ENCODE measurements around the gene DENND6B. TPM values are rescaled to one million over a fixed set of nuclear protein-coding genes. Genes with fewer than 3 reads are reported as not detected.

The DENND6B gene
- total RNA-seq, 4 donors from 2014 or later: 2.9 to 15.5 (median 8.0) TPM

DNA sequence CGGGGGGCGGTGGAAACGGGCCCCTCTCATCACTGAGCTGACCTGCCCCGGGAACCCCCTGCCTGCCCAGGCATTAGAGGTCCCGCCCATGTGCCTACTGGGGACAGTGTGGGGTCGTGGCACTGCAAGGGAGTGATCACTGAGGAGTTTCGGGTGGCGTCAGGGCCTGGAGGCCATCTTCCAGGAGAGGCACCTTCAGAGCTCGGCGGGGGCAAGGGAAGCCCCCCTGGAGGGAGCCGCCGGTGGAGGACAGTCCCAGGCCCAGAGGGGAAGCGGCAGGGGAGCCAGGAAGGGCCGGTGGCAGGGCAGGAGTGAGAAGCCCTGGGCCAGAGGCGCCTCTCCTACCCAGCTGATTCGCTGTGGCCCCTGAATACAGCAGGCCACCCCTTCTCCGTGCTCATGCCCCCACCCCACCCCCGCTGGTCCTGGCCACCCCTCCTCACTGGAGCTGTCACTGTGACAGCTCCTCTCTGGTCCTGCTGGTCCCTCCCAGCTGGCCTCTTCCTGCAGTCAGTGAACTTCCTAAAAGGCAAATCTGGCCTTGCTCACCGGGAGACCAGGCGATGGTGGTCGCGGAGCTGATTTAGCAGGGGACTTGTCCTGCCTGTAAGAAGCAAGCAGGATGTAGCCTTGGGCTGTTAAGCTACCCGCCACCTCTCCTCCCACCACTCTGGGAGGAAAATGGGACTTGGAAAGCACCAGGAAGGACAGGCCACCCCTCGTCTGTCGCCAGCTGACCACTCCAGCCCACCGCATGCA lies 54.6 kb downstream of the DENND6B start:
- H3K27ac ChIP-seq: peak overlapping the region in 1 of 2 donors; percentile 21
- H3K4me3 ChIP-seq: peak overlapping the region in 1 of 2 donors; percentile 48
- intact Hi-C loops (cut with DNase I; ENCODE audit: low total_unique reads): loop anchor here (10.0 kb wide), 1 partner anchor 233 kb away; the partner anchor contains the start of genes LMF2 and NCAPH2

DNA sequence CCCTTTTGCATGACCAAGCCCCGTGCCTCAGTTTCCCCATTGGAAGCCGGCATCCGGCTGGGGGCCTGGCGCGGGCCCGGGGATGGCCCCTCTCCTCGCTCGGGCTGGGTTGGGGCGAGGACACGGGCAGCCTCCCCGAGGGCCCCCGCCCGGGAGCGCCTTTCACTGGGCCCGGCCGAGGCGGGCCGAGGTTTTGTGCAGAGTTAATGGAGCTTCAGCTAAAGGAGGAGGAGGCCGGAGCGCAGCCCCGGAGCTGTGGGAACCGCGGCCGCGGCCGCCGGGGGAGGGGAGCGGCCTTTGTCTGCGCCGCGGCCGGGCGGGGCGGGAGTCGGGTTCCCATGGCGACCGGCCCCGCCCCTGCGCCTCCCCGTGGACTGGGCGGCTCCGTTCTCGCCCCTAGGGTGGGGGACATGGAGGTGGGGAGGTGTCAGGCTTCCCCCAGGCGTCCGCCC lies 55.3 kb downstream of the DENND6B start:
- intact Hi-C loops (cut with DNase I; ENCODE audit: low total_unique reads): loop anchor here (10.0 kb wide), 1 partner anchor 233 kb away; the partner anchor contains the start of genes LMF2 and NCAPH2
- Histone ChIP-seq H3K27ac (no peak overlapping the region), H3K36me3 (no peaks in the 10 kb centered on the region), H3K27me3 (no peaks in the 10 kb centered on the region), H3K9me3 (no peaks in the 10 kb centered on the region), H3K4me1 (peaks cover 0 to 32% of the 10 kb centered on the region in 2 donors), H3K4me3 (peak overlapping the region; percentile 45 to 48)
- DNase-seq: peak; percentile 54 to 62
- TF ChIP-seq POLR2A (IDR thresholded peaks at IDR 0.05): no peak
- peak in 2 of 4 experiments; percentile 15 to 35 for TF ChIP-seq CTCF (IDR thresholded peaks at IDR 0.05)

More for the DNA sequence above, 54.6 kb downstream of the DENND6B start:
- Histone ChIP-seq H3K27me3 (no peaks in the 10 kb centered on the region), H3K9me3 (no peaks in the 10 kb centered on the region), H3K36me3 (no peaks in the 10 kb centered on the region), H3K4me1 (peaks cover 0 to 32% of the 10 kb centered on the region in 2 donors)
- DNase-seq: no peak
- no peak for TF ChIP-seq CTCF (IDR thresholded peaks at IDR 0.05)
- no peak for TF ChIP-seq POLR2A (IDR thresholded peaks at IDR 0.05)

- H3K27ac ChIP-seq: peak overlapping the region; percentile 50 to 72
- H3K9me3 ChIP-seq: no peaks in the 10 kb centered on the region
- no peaks in the 10 kb centered on the region for H3K27me3 ChIP-seq
- no peaks in the 10 kb centered on the region for H3K36me3 ChIP-seq
- intact Hi-C loops (cut with DNase I; ENCODE audit: low total_unique reads): loop anchor here (10.0 kb wide), 1 partner anchor 234 kb away; the partner anchor contains the start of genes LMF2 and NCAPH2
- H3K4me3 ChIP-seq: peak overlapping the region; percentile 45 to 48
- peaks cover 0 to 32% of the 10 kb centered on the region in 2 donors for H3K4me1 ChIP-seq
- peak; percentile 53 to 71 for DNase-seq
- TF ChIP-seq POLR2A (IDR thresholded peaks at IDR 0.05) (no peak), CTCF (IDR thresholded peaks at IDR 0.05) (no peak)
Measured at GRCh38 chr22:50270666-50271394, 56.0 kb downstream of the DENND6B start.

DNA sequence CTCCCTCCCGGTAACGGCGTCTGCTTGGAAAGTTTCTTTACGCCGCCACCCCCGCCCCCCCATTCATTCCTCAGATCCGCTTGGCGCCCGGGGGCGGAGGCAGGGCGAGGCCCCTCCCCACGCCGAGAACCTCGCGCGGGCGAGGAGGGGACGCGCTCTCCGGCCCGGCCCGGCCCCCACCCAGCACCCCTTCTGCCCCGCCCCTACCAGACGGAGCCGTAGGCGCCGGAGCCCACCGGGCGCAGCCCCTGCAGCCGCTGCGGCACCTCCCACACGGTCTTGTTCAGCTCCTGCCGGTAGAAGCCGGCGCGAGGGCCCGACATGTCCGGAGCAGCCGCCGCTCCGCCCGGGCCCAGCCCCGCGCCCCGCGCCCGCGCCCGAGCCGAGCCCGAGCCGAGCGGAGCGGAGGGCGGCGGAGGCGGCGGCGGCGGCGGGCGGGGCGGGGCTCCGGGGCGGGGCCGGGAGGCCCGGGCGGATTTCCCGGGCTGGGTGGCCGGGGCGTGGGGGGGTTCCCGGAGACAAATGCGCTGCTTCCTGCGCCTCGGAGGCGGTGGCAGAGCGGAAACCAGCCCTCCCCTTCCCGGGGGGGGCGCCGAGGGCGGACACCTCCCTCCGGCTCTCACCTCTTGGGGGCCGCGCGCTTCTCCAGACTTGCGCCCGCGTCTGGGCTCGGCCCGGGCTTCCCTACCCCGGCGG lies 56.7 kb downstream of the DENND6B start, which contains the start of gene MAPK11:
Gene MAPK11 (minus strand): TSS at position 411 of the 696 bp plus-strand sequence. CDS start 88 bp downstream, at position 323.
- Histone ChIP-seq H3K27me3 (no peaks in the 10 kb centered on the region), H3K9me3 (no peaks in the 10 kb centered on the region), H3K4me3 (peak within 1 kb of the TSS; percentile 45 to 48), H3K4me1 (peaks cover 0 to 32% of the 10 kb centered on the region in 2 donors), H3K36me3 (no peaks in the 10 kb centered on the region), H3K27ac (peak within 1 kb of the TSS; percentile 72 to 80)
- intact Hi-C loops (cut with DNase I; ENCODE audit: low total_unique reads): loop anchor here (10.0 kb wide), 1 partner anchor 235 kb away; the partner anchor contains the start of genes LMF2 and NCAPH2
- no peak for TF ChIP-seq POLR2A (IDR thresholded peaks at IDR 0.05)
- TF ChIP-seq CTCF (IDR thresholded peaks at IDR 0.05): no peak
- peak; percentile 60 to 61 for DNase-seq
